HL-60 (cell line): ENCODE measurements around the gene ABCC8.

Experiments
- DNase-seq, 2 experiments: peaks; one replicate each; pipeline ENCODE4 v3.0.0-alpha.2; 2010 to 2020; ENCODE audit warnings: low read depth in 1 of 2, low spot score in 1 of 2
- H3K27ac ChIP-seq: fragments of 250-450 bp; sonication (Bioruptor Pico); replicated peaks from 2 replicates; pipeline ENCODE4 v1.5.1; 2020; ENCODE audit warnings: mild to moderate bottlenecking, moderate library complexity
- H3K27me3 ChIP-seq: fragments of 250-450 bp; sonication (Bioruptor Pico); 2 replicates; pipeline ENCODE4 v1.5.1; 2021; ENCODE audit warnings: mild to moderate bottlenecking, moderate library complexity; ENCODE audit not compliant: insufficient read depth, poor library complexity, severe bottlenecking
- H3K4me3 ChIP-seq: replicated peaks from 2 replicates; pipeline ENCODE4 v1.5.1; 2011; ENCODE audit warnings: mild to moderate bottlenecking, control low read depth, low read length; ENCODE audit not compliant: insufficient read depth
- GABPA ChIP-seq: IDR thresholded peaks from 2 replicates; pipeline ENCODE4 v1.6.1; 2012; ENCODE audit warnings: low read depth
- POLR2AphosphoS5 ChIP-seq: IDR thresholded peaks from 2 replicates; pipeline ENCODE4 v1.6.1; 2012; ENCODE audit warnings: low read depth
- SPI1 ChIP-seq: IDR thresholded peaks from 2 replicates; pipeline ENCODE4 v1.6.1; 2012; ENCODE audit warnings: low read depth, mild to moderate bottlenecking, borderline replicate concordance
- long read RNA-seq: library from polyadenylated mRNA; unstranded; transcript quantifications from one replicate; pipeline ENCODE4 v2.0.0, GENCODE V29; 2020
- TF ChIP-seq, protein P1 (sequence below): IDR thresholded peaks from 2 replicates; pipeline ENCODE4 v1.6.1; 2012; ENCODE audit warnings: low read depth; ENCODE audit not compliant: insufficient replicate concordance
- TF ChIP-seq, protein P2 (sequence below): IDR thresholded peaks from one replicate; pipeline ENCODE4 v1.5.1; 2011; ENCODE audit warnings: low read length, control low read depth, inconsistent platforms; ENCODE audit not compliant: insufficient read depth

Gene ABCC8
- long read RNA-seq = 0 reads

- DNase-seq = no peak
- Histone ChIP-seq H3K27me3 (peaks cover 59% of the 10 kb centered on the region), H3K4me3 (no peak within 1 kb of the TSS), H3K27ac (no peak within 1 kb of the TSS)
- TF ChIP-seq, protein P1, sequence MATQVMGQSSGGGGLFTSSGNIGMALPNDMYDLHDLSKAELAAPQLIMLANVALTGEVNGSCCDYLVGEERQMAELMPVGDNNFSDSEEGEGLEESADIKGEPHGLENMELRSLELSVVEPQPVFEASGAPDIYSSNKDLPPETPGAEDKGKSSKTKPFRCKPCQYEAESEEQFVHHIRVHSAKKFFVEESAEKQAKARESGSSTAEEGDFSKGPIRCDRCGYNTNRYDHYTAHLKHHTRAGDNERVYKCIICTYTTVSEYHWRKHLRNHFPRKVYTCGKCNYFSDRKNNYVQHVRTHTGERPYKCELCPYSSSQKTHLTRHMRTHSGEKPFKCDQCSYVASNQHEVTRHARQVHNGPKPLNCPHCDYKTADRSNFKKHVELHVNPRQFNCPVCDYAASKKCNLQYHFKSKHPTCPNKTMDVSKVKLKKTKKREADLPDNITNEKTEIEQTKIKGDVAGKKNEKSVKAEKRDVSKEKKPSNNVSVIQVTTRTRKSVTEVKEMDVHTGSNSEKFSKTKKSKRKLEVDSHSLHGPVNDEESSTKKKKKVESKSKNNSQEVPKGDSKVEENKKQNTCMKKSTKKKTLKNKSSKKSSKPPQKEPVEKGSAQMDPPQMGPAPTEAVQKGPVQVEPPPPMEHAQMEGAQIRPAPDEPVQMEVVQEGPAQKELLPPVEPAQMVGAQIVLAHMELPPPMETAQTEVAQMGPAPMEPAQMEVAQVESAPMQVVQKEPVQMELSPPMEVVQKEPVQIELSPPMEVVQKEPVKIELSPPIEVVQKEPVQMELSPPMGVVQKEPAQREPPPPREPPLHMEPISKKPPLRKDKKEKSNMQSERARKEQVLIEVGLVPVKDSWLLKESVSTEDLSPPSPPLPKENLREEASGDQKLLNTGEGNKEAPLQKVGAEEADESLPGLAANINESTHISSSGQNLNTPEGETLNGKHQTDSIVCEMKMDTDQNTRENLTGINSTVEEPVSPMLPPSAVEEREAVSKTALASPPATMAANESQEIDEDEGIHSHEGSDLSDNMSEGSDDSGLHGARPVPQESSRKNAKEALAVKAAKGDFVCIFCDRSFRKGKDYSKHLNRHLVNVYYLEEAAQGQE = no peak
- TF ChIP-seq, protein P2, sequence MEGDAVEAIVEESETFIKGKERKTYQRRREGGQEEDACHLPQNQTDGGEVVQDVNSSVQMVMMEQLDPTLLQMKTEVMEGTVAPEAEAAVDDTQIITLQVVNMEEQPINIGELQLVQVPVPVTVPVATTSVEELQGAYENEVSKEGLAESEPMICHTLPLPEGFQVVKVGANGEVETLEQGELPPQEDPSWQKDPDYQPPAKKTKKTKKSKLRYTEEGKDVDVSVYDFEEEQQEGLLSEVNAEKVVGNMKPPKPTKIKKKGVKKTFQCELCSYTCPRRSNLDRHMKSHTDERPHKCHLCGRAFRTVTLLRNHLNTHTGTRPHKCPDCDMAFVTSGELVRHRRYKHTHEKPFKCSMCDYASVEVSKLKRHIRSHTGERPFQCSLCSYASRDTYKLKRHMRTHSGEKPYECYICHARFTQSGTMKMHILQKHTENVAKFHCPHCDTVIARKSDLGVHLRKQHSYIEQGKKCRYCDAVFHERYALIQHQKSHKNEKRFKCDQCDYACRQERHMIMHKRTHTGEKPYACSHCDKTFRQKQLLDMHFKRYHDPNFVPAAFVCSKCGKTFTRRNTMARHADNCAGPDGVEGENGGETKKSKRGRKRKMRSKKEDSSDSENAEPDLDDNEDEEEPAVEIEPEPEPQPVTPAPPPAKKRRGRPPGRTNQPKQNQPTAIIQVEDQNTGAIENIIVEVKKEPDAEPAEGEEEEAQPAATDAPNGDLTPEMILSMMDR = no peak
- TF ChIP-seq POLR2AphosphoS5 (no peak), SPI1 (no peak), GABPA (no peak)
These were observed at the start of gene ABCC8 for GRCh38 chr11:17476317-17477083. ABCC8 (minus strand) TSS chr11:17476845; CDS start chr11:17476776, 69 bp downstream.

GRCh38 chr11:17526326-17526725, 49.7 kb upstream of the ABCC8 start:
- H3K27me3 ChIP-seq = peaks cover 2% of the 10 kb centered on the region
- no peak for DNase-seq
- TF ChIP-seq, protein P1 = no peak
- TF ChIP-seq SPI1 = no peak
- TF ChIP-seq, protein P2 = no peak
- H3K27ac ChIP-seq = no peak overlapping the region
- H3K4me3 ChIP-seq = no peak overlapping the region

GRCh38 chr11:17525570-17525969, 48.9 kb upstream of the ABCC8 start:
- Histone ChIP-seq H3K27me3 (peaks cover 2% of the 10 kb centered on the region), H3K4me3 (no peak overlapping the region), H3K27ac (no peak overlapping the region)
- TF ChIP-seq GABPA = no peak
- TF ChIP-seq, protein P2 = no peak
- TF ChIP-seq, protein P1 = no peak
- TF ChIP-seq POLR2AphosphoS5 = no peak
- TF ChIP-seq SPI1 = no peak
- DNase-seq = no peak
